NCI-H2196 treated with DMSO at 0.1 percent for 48 hours (cell line): ENCODE data around the gene RPL13.

Experiments
- DNase-seq: peaks from one replicate; lab custom pipeline; 2025; ENCODE audit not compliant: unreplicated experiment; lab: John Stamatoyannopoulos, UW

RPL13 gene

GRCh38 chr16:89596061-89596689 is 35.7 kb downstream of the RPL13 start:
- DNase-seq, result no peak

DNA sequence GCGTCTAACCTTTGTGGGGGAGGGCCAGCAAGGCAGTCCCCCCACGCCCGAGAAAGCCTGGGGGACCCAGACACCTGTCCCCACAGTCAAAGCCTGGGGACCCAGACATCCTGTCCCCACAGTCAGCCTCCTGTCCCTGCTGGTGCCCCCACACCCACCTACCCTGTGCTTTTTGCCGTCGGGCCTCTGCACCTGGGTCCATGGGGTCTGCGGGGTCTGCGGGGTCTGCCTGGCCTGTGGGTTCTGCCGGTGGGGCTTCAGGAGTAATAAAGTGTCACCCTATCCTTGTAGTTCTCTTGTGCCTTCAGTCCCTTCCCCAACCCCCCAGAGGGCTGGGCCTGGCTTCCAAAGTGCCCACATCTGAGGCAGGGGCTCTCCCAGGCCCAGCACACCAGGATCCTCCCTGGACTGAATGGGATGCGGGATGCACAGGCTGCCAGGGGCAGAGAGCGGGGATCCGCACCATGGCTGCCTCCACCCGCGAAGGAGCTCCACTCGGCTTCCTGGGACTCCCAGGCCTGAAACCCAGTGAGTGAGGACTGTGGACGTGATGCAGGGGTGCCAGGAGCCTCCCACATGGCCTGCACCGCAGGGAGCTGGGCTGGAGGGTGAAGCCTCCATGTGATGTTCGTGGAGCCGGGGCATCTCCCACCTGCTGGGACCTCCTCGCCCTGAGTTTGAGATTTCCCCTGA is 36.6 kb downstream of the RPL13 start:
- DNase-seq, result no peak

- no peak for DNase-seq
These were observed 37.7 kb downstream of the RPL13 start for GRCh38 chr16:89598199-89598598.

- peak; percentile 35 for DNase-seq
These were observed 39.0 kb downstream of the RPL13 start for GRCh38 chr16:89599451-89599858.

DNA sequence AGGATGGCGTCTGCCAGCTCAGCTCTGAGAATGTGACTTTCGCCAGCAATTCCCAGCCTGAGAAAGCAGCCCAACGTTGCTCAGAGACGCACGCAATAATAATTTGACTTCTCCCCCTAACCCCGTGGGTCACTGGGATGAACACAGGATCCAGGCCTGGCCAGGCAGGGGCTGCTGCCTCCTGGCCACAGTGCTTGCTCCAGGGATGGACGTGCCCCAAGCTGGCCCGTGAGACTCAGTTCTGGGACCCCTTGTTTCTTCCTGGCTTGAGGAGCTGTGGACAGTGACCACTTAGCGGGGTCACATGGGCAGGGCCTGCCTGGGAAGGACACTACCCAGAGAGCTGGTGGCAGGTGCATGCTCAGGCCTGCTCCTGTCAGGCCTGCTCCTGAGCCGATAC is 39.4 kb downstream of the RPL13 start:
- DNase-seq, result no peak

DNA sequence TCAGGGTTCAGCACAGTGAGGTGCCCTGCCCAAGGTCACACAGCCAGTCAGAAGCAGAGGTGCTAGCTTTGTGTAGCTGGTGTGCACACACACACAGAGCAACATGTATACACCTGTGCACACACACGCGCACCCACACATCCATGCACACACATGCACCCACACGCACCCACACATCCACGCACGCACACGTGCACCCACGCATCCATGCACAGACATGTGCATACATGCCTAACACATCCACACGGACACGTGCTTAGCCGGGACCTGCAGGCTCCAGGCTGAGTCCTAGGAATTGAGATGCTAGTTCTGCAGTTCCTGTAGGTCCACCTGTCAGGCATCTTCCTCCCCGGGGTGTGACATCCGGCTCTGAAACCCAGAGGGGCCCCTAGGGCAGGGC is 39.9 kb downstream of the RPL13 start:
- no peak for DNase-seq

GRCh38 chr16:89600956-89601355 is 40.5 kb downstream of the RPL13 start:
- no peak for DNase-seq

DNA sequence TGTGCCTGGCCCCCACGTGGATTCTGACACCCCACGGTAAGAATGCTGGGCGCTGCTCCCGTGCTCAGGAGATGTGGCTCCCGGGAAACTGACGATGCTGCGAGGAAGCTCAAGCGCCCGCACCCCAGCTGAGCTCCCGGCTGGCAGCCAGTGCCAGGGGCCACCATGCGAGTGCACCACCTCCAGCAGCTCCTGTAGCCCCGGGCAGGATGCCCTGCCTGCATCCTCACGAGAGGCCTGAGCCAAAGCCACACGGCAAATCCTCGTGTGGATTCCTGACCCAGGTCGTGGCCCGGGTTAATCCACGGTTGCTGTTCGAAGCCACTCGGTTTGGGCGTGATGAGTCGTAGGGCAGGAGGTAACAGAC is 41.4 kb downstream of the RPL13 start:
- DNase-seq, result no peak

GRCh38 chr16:89602273-89602951 is 41.9 kb downstream of the RPL13 start:
- DNase-seq, result no peak

GRCh38 chr16:89602952-89603590 is 42.6 kb downstream of the RPL13 start:
- DNase-seq, result no peak

- DNase-seq, result no peak
These were observed 44.3 kb downstream of the RPL13 start for GRCh38 chr16:89604764-89605163.

DNA sequence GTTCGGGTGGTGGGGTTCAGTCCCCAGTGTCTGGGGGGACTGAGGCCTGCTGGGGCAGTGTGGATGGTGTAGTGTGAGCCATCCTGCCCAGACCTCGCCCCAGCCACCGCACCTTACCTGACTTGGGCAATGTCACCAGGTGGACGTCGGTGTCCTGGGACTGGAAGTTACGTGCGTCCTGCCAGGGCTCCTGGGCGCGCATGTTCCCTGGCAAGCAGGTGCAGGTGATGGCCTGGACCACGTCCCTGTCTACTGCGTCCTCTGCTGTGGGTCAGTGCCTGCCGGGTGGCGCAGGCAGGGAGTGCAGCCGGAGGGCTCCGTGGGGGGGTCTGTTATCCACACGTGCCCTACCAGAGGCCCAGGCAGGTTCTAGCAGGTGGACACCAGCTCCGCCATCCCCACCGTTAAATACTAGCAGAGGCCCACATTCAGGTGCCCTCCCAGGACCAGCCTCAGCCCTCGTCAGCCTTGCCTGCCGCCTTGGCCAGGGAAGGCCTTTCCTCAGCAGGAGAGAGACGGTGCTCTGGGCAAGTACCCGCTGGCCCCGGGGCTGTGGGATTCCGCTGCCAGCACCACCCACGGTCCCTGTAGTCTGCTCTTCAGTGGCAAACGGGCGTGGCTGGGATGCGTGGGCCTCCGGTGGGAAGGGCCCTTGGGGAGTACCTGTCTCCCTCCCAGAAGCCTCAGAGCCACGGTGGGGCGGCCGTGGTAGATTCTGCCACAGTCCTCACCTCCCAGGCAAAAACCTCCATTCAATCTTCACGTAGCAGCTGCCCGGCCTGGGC is 44.9 kb downstream of the RPL13 start:
- DNase-seq, result no peak

DNA sequence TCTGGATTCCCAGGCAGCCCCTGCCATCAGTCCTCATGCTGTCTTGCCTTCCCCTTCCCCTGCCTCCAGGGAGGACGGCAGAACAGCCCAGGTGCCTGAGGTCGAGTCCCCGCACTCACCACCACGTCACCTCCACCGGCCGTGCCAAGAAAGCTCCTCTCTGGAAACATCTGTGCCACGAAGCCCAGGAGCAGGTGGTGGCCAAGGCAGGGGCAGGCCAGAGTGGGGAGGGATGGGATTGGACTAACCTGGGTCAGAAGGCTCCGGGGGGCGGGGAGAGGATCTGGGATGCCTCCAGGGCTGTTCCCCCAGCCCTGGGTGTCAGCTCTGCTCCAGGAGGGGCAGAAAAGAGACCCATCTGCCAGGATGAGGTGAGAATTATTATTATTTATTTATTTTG is 45.5 kb downstream of the RPL13 start:
- peak; percentile 66 for DNase-seq

GRCh38 chr16:89607453-89607852 is 47.0 kb downstream of the RPL13 start:
- no peak for DNase-seq

- DNase-seq, result no peak
These were observed 47.7 kb downstream of the RPL13 start for GRCh38 chr16:89607937-89608740.

GRCh38 chr16:89610108-89610453 is 49.6 kb downstream of the RPL13 start:
- DNase-seq, result no peak

DNA sequence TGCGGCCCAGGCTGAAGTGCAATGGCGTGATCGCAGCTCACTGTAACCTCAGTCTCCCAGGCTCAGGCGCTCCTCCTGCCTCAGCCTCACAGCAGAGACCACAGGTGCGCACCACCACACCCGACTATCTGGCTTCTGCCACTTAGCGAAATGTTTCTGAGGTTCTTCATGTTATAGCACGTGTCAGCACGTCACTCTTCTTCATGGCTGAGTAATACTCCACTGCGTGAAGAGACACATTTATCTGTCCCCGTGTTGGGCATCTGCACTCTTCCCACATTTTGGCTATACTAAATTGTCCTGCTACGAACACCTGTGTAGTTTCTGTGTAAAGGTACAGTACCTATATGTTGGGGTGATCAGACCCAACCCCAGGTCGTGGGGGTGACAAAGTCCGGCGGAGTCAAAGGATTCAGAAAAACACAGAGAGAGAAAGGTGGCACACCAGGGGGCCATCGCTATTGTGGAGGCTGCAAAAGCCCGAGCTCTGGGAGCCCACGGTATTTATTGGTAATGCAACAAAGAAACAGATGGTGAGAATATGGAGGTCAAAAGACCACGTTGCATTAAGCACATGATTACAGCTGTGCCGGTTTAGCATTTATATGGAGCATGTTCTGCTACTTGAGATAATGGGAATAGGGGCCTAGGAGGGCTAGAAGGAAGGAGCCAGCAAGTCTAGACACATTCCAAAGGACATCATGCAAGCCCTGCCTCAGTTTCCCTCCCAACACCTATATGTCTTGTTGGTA is 52.1 kb downstream of the RPL13 start:
- DNase-seq, result no peak

GRCh38 chr16:89613231-89613953 is 52.9 kb downstream of the RPL13 start, which contains the start of gene DPEP1:
Gene DPEP1, plus strand, starts transcription at chr16:89613642. Its CDS starts 16,769 bp downstream, at chr16:89630411.
- DNase-seq, result no peak

GRCh38 chr16:89613954-89614459 is 53.5 kb downstream of the RPL13 start:
- DNase-seq, result no peak
